Measurements from ENCODE around the gene NFATC1. TPM values are rescaled to one million over a fixed set of nuclear protein-coding genes. Genes with fewer than 3 reads are reported as not detected.

The NFATC1 gene
- polyA plus RNA-seq, 4 donors = 5.7 to 6.3 (median 6.1) TPM

GRCh38 chr18:79402977-79403722 lies 7.4 kb downstream of the NFATC1 start:
- DNase-seq (ENCODE audit: low read depth in 4 of 4, low spot score in 2 of 4) = no peak

GRCh38 chr18:79403723-79404566 lies 8.2 kb downstream of the NFATC1 start:
- no peak for DNase-seq (ENCODE audit: low read depth in 4 of 4, low spot score in 2 of 4)

- no peak for DNase-seq (ENCODE audit: low read depth in 4 of 4, low spot score in 2 of 4)
Measured at GRCh38 chr18:79404567-79404910, 8.8 kb downstream of the NFATC1 start.

GRCh38 chr18:79405019-79405780 lies 9.5 kb downstream of the NFATC1 start:
- DNase-seq (ENCODE audit: low read depth in 4 of 4, low spot score in 2 of 4) = no peak

- no peak for DNase-seq (ENCODE audit: low read depth in 4 of 4, low spot score in 2 of 4)
Measured at GRCh38 chr18:79405781-79406575, 10.2 kb downstream of the NFATC1 start.

GRCh38 chr18:79406708-79407107 lies 11.0 kb downstream of the NFATC1 start:
- DNase-seq (ENCODE audit: low read depth in 4 of 4, low spot score in 2 of 4) = no peak

GRCh38 chr18:79409313-79409712 lies 13.6 kb downstream of the NFATC1 start:
- DNase-seq (ENCODE audit: low read depth in 4 of 4, low spot score in 2 of 4) = no peak

GRCh38 chr18:79410171-79410641 lies 14.5 kb downstream of the NFATC1 start:
- no peak for DNase-seq (ENCODE audit: low read depth in 4 of 4, low spot score in 2 of 4)

- DNase-seq (ENCODE audit: low read depth in 4 of 4, low spot score in 2 of 4) = no peak
Measured at GRCh38 chr18:79410731-79411613, 15.2 kb downstream of the NFATC1 start.

GRCh38 chr18:79411614-79412526 lies 16.1 kb downstream of the NFATC1 start:
- no peak for DNase-seq (ENCODE audit: low read depth in 4 of 4, low spot score in 2 of 4)

GRCh38 chr18:79413025-79413424 lies 17.3 kb downstream of the NFATC1 start:
- no peak for DNase-seq (ENCODE audit: low read depth in 4 of 4, low spot score in 2 of 4)

GRCh38 chr18:79413426-79413825 lies 17.7 kb downstream of the NFATC1 start:
- DNase-seq (ENCODE audit: low read depth in 4 of 4, low spot score in 2 of 4) = no peak

GRCh38 chr18:79413901-79414300 lies 18.2 kb downstream of the NFATC1 start:
- no peak for DNase-seq (ENCODE audit: low read depth in 4 of 4, low spot score in 2 of 4)

- DNase-seq (ENCODE audit: low read depth in 4 of 4, low spot score in 2 of 4) = no peak
Measured at GRCh38 chr18:79416022-79416676, 20.4 kb downstream of the NFATC1 start.

GRCh38 chr18:79416677-79417052 lies 20.9 kb downstream of the NFATC1 start:
- DNase-seq (ENCODE audit: low read depth in 4 of 4, low spot score in 2 of 4) = no peak

- no peak for DNase-seq (ENCODE audit: low read depth in 4 of 4, low spot score in 2 of 4)
Measured at GRCh38 chr18:79418236-79418635, 22.5 kb downstream of the NFATC1 start.

- DNase-seq (ENCODE audit: low read depth in 4 of 4, low spot score in 2 of 4) = no peak
Measured at GRCh38 chr18:79418642-79419041, 22.9 kb downstream of the NFATC1 start.
